Adrenal gland (tissue), 12 donors: ENCODE data around the gene ZDHHC18. TPM values are rescaled to one million over a fixed set of nuclear protein-coding genes. Genes with fewer than 3 reads are reported as not detected.

ENCODE experiments used
- DNase-seq, 7 donors: peaks; one replicate each; pipeline ENCODE4 v3.0.0-alpha.2; 2019 to 2020
- H3K27ac ChIP-seq, 5 donors: fragments of 200-600 bp; sonication (generic) in 4 of 5; 1 replicate in 3 of 5; 2 replicates in 2 of 5; pipeline versions ENCODE4 v1.5.1 to v1.8.0; 2016 to 2020; ENCODE audit warnings: mild to moderate bottlenecking in 1 of 5
- H3K27me3 ChIP-seq: fragments of 200-600 bp; 2 replicates; pipeline ENCODE4 v1.8.0; 2021
- H3K36me3 ChIP-seq, 2 donors: fragments of 200-600 bp; replicated peaks in 1 of 2; 1 replicate in 1 of 2; 2 replicates in 1 of 2; pipeline versions ENCODE4 v1.5.1 to v1.8.0; 2018 to 2022
- H3K4me1 ChIP-seq, 2 donors: fragments of 200-600 bp; replicated peaks in 1 of 2; 1 replicate in 1 of 2; 2 replicates in 1 of 2; pipeline versions ENCODE4 v1.5.1 to v1.8.0; 2018 to 2021
- H3K4me3 ChIP-seq, 4 donors: fragments of 200-600 bp; sonication (generic) in 3 of 4; one replicate each; pipeline ENCODE4 v1.5.1; 2016 to 2018
- H3K9me3 ChIP-seq, 3 donors: fragments of 200-600 bp; sonication (generic) in 1 of 3; replicated peaks in 1 of 3; 1 replicate in 2 of 3; 2 replicates in 1 of 3; pipeline versions ENCODE4 v1.5.1 to v1.8.0; 2016 to 2021
- CTCF ChIP-seq, 6 experiments: fragments of 450-650 bp in 4 of 6; fragments of 200-600 bp in 2 of 6; sonication (generic) in 1 of 6; IDR thresholded peaks; 1 replicate in 5 of 6; 2 replicates in 1 of 6; pipeline versions ENCODE4 v1.5.1 to v1.8.0; 2016 to 2021; ENCODE audit warnings: antibody characterized with exemption in 6 of 6, mild to moderate bottlenecking in 2 of 6, moderate library complexity in 1 of 6
- POLR2A ChIP-seq, 2 donors: fragments of 450-650 bp; IDR thresholded peaks; one replicate each; pipeline ENCODE4 v1.6.1; 2017; ENCODE audit warnings: antibody characterized with exemption in 2 of 2, mild to moderate bottlenecking in 2 of 2, moderate library complexity in 1 of 2
- WGBS, 4 donors: extraction: QIAGEN DNeasy Blood & Tissue Kit in 2 of 4; methylation state at CpG; one replicate each; pipeline versions ENCODE4 v1.1.5 to v1.1.7; 2013 to 2017; 5-methylcytosine and 5-hydroxymethylcytosine counted together
- intact Hi-C, 2 donors: fragments of 100-400 bp; cut with DNase I; formaldehyde crosslinking; loops; one replicate each; pipeline versions ENCODE4 v1.14.1 to v1.15.0; 2022 to 2023
- polyA plus RNA-seq, 3 donors: library from polyadenylated mRNA; stranded (reverse); fragments of 200-250 nt in 2 of 3; fragments of 350-450 nt in 1 of 3; fragmentation: Illumina TruSeq in 1 of 3; extraction: RNeasy Lipid Tissue Mini Kit (QIAGEN cat#74804) in 1 of 3; gene quantifications; one replicate each; pipeline ENCODE4 v1.2.3, GENCODE V29; 2013 to 2014
- total RNA-seq, 9 donors: library from RNA; depleted of rRNA in 4 of 9; stranded (reverse); fragments of >200 nt in 4 of 9; fragments of 120-200 nt in 1 of 9; fragmentation: NEBNext Ultra II Directional in 1 of 9; extraction: Animal tissue kit (Norgen Biotek cat#: 25700) in 1 of 9; gene quantifications; one replicate each; pipeline versions ENCODE4 v1.1.0 to v1.2.4, GENCODE V29; 2013 to 2023
- donor health status: healthy with polysubstance abuse.
- donor health status: Bipolar disorder and iron deficiency.
- donor health status: DM: yes; HTN: yes; CAD: no.
- donor health status: DM: no; HTN: no; CAD: no.
- donor health status: DM: no; HTN: no; CAD: no.
- donor health status: DM: yes; HTN: yes; CAD: no.

The ZDHHC18 gene
- total and polyA plus RNA-seq, 12 donors, result 4.9 to 16.5 (median 10.0) TPM

GRCh38 chr1:26861286-26861701 is 34.8 kb downstream of the ZDHHC18 start:
- H3K36me3 ChIP-seq, result no peaks in the 10 kb centered on the region
- intact Hi-C loops, result no loop called here
- TF ChIP-seq POLR2A (IDR thresholded peaks at IDR 0.05) (no peak), CTCF (IDR thresholded peaks at IDR 0.05) (no peak)
- no peak overlapping the region for H3K27ac ChIP-seq
- H3K4me3 ChIP-seq, result no peak overlapping the region
- H3K27me3 ChIP-seq, result no peaks in the 10 kb centered on the region
- H3K9me3 ChIP-seq, result no peaks in the 10 kb centered on the region
- DNase-seq, result no peak
- 75 to 87% (median 83%) methylated on average over 4 to 5 of the region's 5 CpGs for WGBS, 4 donors
- peaks cover 4 to 5% of the 10 kb centered on the region in 2 donors for H3K4me1 ChIP-seq

GRCh38 chr1:26861889-26862378 is 35.4 kb downstream of the ZDHHC18 start:
- Histone ChIP-seq H3K4me3 (no peak overlapping the region), H3K27ac (no peak overlapping the region), H3K9me3 (no peaks in the 10 kb centered on the region), H3K36me3 (no peaks in the 10 kb centered on the region), H3K27me3 (no peaks in the 10 kb centered on the region), H3K4me1 (peaks cover 4 to 5% of the 10 kb centered on the region in 2 donors)
- no peak for TF ChIP-seq CTCF (IDR thresholded peaks at IDR 0.05)
- DNase-seq, result no peak
- WGBS, 4 donors, result 86 to 92% (median 89%) methylated on average over 7 of the region's 7 CpGs
- intact Hi-C loops, result no loop called here

- H3K4me1 ChIP-seq, result peaks cover 4 to 5% of the 10 kb centered on the region in 2 donors
- no peaks in the 10 kb centered on the region for H3K27me3 ChIP-seq
- H3K27ac ChIP-seq, result peak within 1 kb of the TSS in 1 of 5 donors; percentile 97
- intact Hi-C loops, result no loop called here
- H3K4me3 ChIP-seq, result no peak within 1 kb of the TSS
- no peaks in the 10 kb centered on the region for H3K9me3 ChIP-seq
- WGBS, 4 donors, result 83 to 88% (median 86%) methylated on average over 29 to 37 of the region's 37 CpGs
- no peak for DNase-seq
- TF ChIP-seq CTCF (IDR thresholded peaks at IDR 0.05) (no peak), POLR2A (IDR thresholded peaks at IDR 0.05) (no peak)
- H3K36me3 ChIP-seq, result no peaks in the 10 kb centered on the region
Measured at GRCh38 chr1:26862781-26863684, 36.5 kb downstream of the ZDHHC18 start, which contains the start of gene SFN. SFN (plus strand) TSS chr1:26863149; CDS start chr1:26863213, 64 bp downstream.

GRCh38 chr1:26863685-26864077 is 37.2 kb downstream of the ZDHHC18 start:
- intact Hi-C loops, result no loop called here
- 73 to 89% (median 80%) methylated on average over 10 to 20 of the region's 20 CpGs for WGBS, 4 donors
- Histone ChIP-seq H3K27ac (peak overlapping the region in 1 of 5 donors; percentile 97), H3K4me1 (peaks cover 4 to 5% of the 10 kb centered on the region in 2 donors), H3K36me3 (no peaks in the 10 kb centered on the region), H3K27me3 (no peaks in the 10 kb centered on the region), H3K9me3 (no peaks in the 10 kb centered on the region), H3K4me3 (no peak overlapping the region)
- no peak for TF ChIP-seq POLR2A (IDR thresholded peaks at IDR 0.05)
- no peak for TF ChIP-seq CTCF (IDR thresholded peaks at IDR 0.05)
- DNase-seq, result no peak
